Esophagus muscularis mucosa (tissue), 4 donors: ENCODE results near the gene MMRN2.

Experiments used
- CTCF ChIP-seq, 3 experiments: fragments of 200-600 bp in 2 of 3; fragments of 450-650 bp in 1 of 3; sonication (generic) in 2 of 3; IDR thresholded peaks; one replicate each; pipeline ENCODE4 v1.5.1; 2017 to 2019; ENCODE audit warnings: antibody characterized with exemption in 3 of 3, mild to moderate bottlenecking in 2 of 3, moderate library complexity in 1 of 3
- EP300 ChIP-seq: sonication (generic); formaldehyde crosslinking; IDR thresholded peaks from one replicate; pipeline ENCODE4 v1.6.1; 2017; ENCODE audit warnings: antibody characterized with exemption
- POLR2A ChIP-seq: fragments of 450-650 bp; IDR thresholded peaks from one replicate; pipeline ENCODE4 v1.6.1; 2017; ENCODE audit warnings: antibody characterized with exemption, moderate library complexity, mild to moderate bottlenecking, low read depth

- TF ChIP-seq EP300: no peak
- no peak for TF ChIP-seq CTCF (IDR thresholded peaks at IDR 0.05)
- TF ChIP-seq POLR2A: no peak
Observed at GRCh38 chr10:86959737-86960002, 2.3 kb upstream of the MMRN2 start.
